H1 (cell line): Measurements from ENCODE around the gene COQ9. TPM values are rescaled to one million over a fixed set of nuclear protein-coding genes. Genes with fewer than 3 reads are reported as not detected.

ENCODE experiments used
- CTCF ChIA-PET: fragments of 300-600 bp; sonication (Branson Sonifier 250); formaldehyde crosslinking; loops from one replicate; lab custom pipeline; 2021; ENCODE audit not compliant: partially characterized antibody; lab: Charles Lee
- POLR2A ChIA-PET: fragments of 300-600 bp; sonication (Branson Sonifier 250); formaldehyde crosslinking; loops from one replicate; lab custom pipeline; 2021; ENCODE audit warnings: inconsistent platforms; ENCODE audit not compliant: partially characterized antibody; lab: Charles Lee
- DNase-seq, 2 experiments: peaks; one replicate each; pipeline versions ENCODE4 v3.0.0 to v3.0.0-alpha.2; 2010 to 2022; ENCODE audit warnings: low spot score in 2 of 2, low read depth in 1 of 2, mixed read lengths in 1 of 2
- FAIRE-seq: peaks from 2 replicates; lab custom pipeline; 2011; peaks lifted over from hg19 to GRCh38; lab: Jason Lieb, UNC
- H2AFZ ChIP-seq: 2 replicates; pipeline ENCODE4 v1.8.1; 2012; ENCODE audit warnings: low read length, inconsistent platforms
- H2AK5ac ChIP-seq: 2 replicates; pipeline ENCODE4 v1.6.1; 2013; ENCODE audit warnings: low read depth, low read length
- H2BK120ac ChIP-seq: replicated peaks from 2 replicates; pipeline ENCODE3; 2013; ENCODE audit warnings: low read depth, low read length, inconsistent platforms
- H2BK12ac ChIP-seq: 2 replicates; pipeline ENCODE4 v1.6.1; 2013; ENCODE audit warnings: low read depth, low read length
- H2BK15ac ChIP-seq: 2 replicates; pipeline ENCODE4 v1.6.1; 2013; ENCODE audit warnings: low read length
- H2BK20ac ChIP-seq: 2 replicates; pipeline ENCODE4 v1.6.1; 2013; ENCODE audit warnings: low read length
- H2BK5ac ChIP-seq: 2 replicates; pipeline ENCODE4 v1.6.1; 2013; ENCODE audit warnings: low read depth, low read length
- H3K14ac ChIP-seq: 2 replicates; pipeline ENCODE4 v1.6.1; 2013; ENCODE audit warnings: inconsistent platforms; ENCODE audit not compliant: insufficient read length
- H3K18ac ChIP-seq: 2 replicates; pipeline ENCODE4 v1.6.1; 2013; ENCODE audit warnings: low read length; ENCODE audit errors: extremely low read depth
- H3K23ac ChIP-seq: 2 replicates; pipeline ENCODE4 v1.6.1; 2013; ENCODE audit warnings: inconsistent platforms; ENCODE audit not compliant: insufficient read length
- H3K23me2 ChIP-seq: 2 replicates; pipeline ENCODE4 v1.6.1; 2013; ENCODE audit warnings: low read depth, low read length
- H3K27ac ChIP-seq: 2 replicates; pipeline ENCODE4 v1.6.1; 2011; ENCODE audit warnings: low read depth, low read length, inconsistent platforms
- H3K27me3 ChIP-seq, 4 experiments: replicated peaks in 1 of 4; 1 replicate in 1 of 4; 2 replicates in 3 of 4; pipeline versions ENCODE4 v1.6.1 to v1.8.1; 2011 to 2013; ENCODE audit warnings: low read length in 3 of 4, mild to moderate bottlenecking in 3 of 4, inconsistent platforms in 2 of 4, mixed read lengths in 2 of 4, moderate library complexity in 1 of 4; ENCODE audit not compliant: control insufficient read depth in 3 of 4, insufficient read depth in 3 of 4; ENCODE audit errors: extremely low read depth in 1 of 4
- H3K36me3 ChIP-seq, 4 experiments: 2 replicates each; pipeline versions ENCODE4 v1.6.1 to v1.8.1; 2011 to 2013; ENCODE audit warnings: mild to moderate bottlenecking in 4 of 4, low read length in 3 of 4, moderate library complexity in 2 of 4, control low read depth in 1 of 4, inconsistent platforms in 1 of 4; ENCODE audit not compliant: insufficient read depth in 4 of 4, control insufficient read depth in 2 of 4
- H3K4ac ChIP-seq: replicated peaks from 2 replicates; pipeline ENCODE3; 2013; ENCODE audit warnings: low read length, low read depth, mixed read lengths, inconsistent platforms; ENCODE audit not compliant: insufficient read length
- H3K4me1 ChIP-seq, 4 experiments: replicated peaks in 1 of 4; 1 replicate in 1 of 4; 2 replicates in 3 of 4; pipeline versions ENCODE4 v1.6.1 to v1.8.1; 2011 to 2013; ENCODE audit warnings: low read length in 3 of 4, inconsistent platforms in 2 of 4, mixed read lengths in 1 of 4; ENCODE audit not compliant: insufficient read depth in 4 of 4, control insufficient read depth in 3 of 4
- H3K4me2 ChIP-seq, 2 experiments: 2 replicates each; pipeline versions ENCODE4 v1.6.1 to v1.8.1; 2011 to 2013; ENCODE audit warnings: low read depth in 2 of 2, low read length in 2 of 2, control low read depth in 1 of 2, inconsistent platforms in 1 of 2, mild to moderate bottlenecking in 1 of 2; ENCODE audit not compliant: insufficient read depth in 1 of 2
- H3K4me3 ChIP-seq, 4 experiments: fragments of 200-600, 300-600 bp in 1 of 4; sonication (generic), shearing (Covaris generic), sonication (Bioruptor Twin) in 1 of 4; 2 replicates each; pipeline versions ENCODE4 v1.5.1 to v1.8.1; 2011 to 2016; ENCODE audit warnings: low read length in 4 of 4, low read depth in 3 of 4, control low read depth in 2 of 4, inconsistent platforms in 2 of 4, mild to moderate bottlenecking in 2 of 4, mixed read lengths in 1 of 4, moderate library complexity in 1 of 4; ENCODE audit not compliant: insufficient read depth in 2 of 4; ENCODE audit errors: extremely low read depth in 1 of 4
- H3K56ac ChIP-seq: replicated peaks from 2 replicates; pipeline ENCODE3; 2013; ENCODE audit warnings: low read depth, mild to moderate bottlenecking, mixed read lengths, low read length, inconsistent platforms; ENCODE audit not compliant: insufficient read length
- H3K79me1 ChIP-seq: 2 replicates; pipeline ENCODE4 v1.6.1; 2013; ENCODE audit warnings: low read depth, low read length, control low read depth
- H3K79me2 ChIP-seq, 2 experiments: 2 replicates each; pipeline versions ENCODE4 v1.6.1 to v1.8.1; 2012 to 2013; ENCODE audit warnings: low read length in 2 of 2, mild to moderate bottlenecking in 2 of 2, inconsistent platforms in 1 of 2; ENCODE audit not compliant: insufficient read depth in 2 of 2, control insufficient read depth in 1 of 2
- H3K9ac ChIP-seq, 4 experiments: replicated peaks in 1 of 4; 1 replicate in 1 of 4; 2 replicates in 3 of 4; pipeline versions ENCODE4 v1.6.1 to v1.8.1; 2011 to 2013; ENCODE audit warnings: low read depth in 3 of 4, low read length in 3 of 4, control low read depth in 2 of 4, mild to moderate bottlenecking in 2 of 4, moderate library complexity in 2 of 4, inconsistent platforms in 1 of 4; ENCODE audit errors: extremely low read depth in 1 of 4
- H3K9me3 ChIP-seq, 2 experiments: 2 replicates each; pipeline versions ENCODE4 v1.6.1 to v1.8.1; 2012 to 2013; ENCODE audit warnings: mild to moderate bottlenecking in 2 of 2, moderate library complexity in 2 of 2, control low read depth in 1 of 2, inconsistent platforms in 1 of 2, low read depth in 1 of 2, low read length in 1 of 2, mixed read lengths in 1 of 2; ENCODE audit not compliant: insufficient read depth in 2 of 2
- H4K20me1 ChIP-seq, 2 experiments: replicated peaks in 1 of 2; 2 replicates each; pipeline versions ENCODE3 to v1.8.1; 2011 to 2013; ENCODE audit warnings: inconsistent platforms in 2 of 2, low read length in 2 of 2, mild to moderate bottlenecking in 1 of 2; ENCODE audit not compliant: insufficient read depth in 2 of 2, control insufficient read depth in 1 of 2
- H4K5ac ChIP-seq: 2 replicates; pipeline ENCODE4 v1.6.1; 2013; ENCODE audit warnings: low read length, low read depth, mixed read lengths, inconsistent platforms; ENCODE audit not compliant: insufficient read length
- H4K8ac ChIP-seq: 2 replicates; pipeline ENCODE4 v1.8.0; 2013; ENCODE audit warnings: mild to moderate bottlenecking, moderate library complexity, low read length, inconsistent platforms; ENCODE audit not compliant: insufficient read depth; ENCODE audit errors: extremely low read depth
- H4K91ac ChIP-seq: replicated peaks from 2 replicates; pipeline ENCODE3; 2013; ENCODE audit warnings: low read length, mixed read lengths, inconsistent platforms; ENCODE audit not compliant: insufficient read length
- BCL11A ChIP-seq, 2 experiments: IDR thresholded peaks; one replicate each; pipeline ENCODE4 v1.6.1; 2011; ENCODE audit warnings: low read depth in 2 of 2, low read length in 2 of 2, mild to moderate bottlenecking in 2 of 2
- CBX5 ChIP-seq: fragments of 300-800, 300-1000 bp; sonication (generic); IDR thresholded peaks from 2 replicates; pipeline ENCODE4 v1.7.1; 2016; ENCODE audit warnings: antibody characterized with exemption, low read length, low read depth
- CBX8 ChIP-seq: fragments of 300-800, 300-1000 bp; sonication (generic); IDR thresholded peaks from 2 replicates; pipeline ENCODE4 v1.7.1; 2016; ENCODE audit warnings: low read depth, low read length, borderline replicate concordance
- CHD2 ChIP-seq: IDR thresholded peaks from 2 replicates; pipeline ENCODE4 v1.6.1; 2012; ENCODE audit warnings: low read length, improper control_type of control experiment
- EGR1 ChIP-seq: IDR thresholded peaks from 2 replicates; pipeline ENCODE4 v1.6.1; 2011; ENCODE audit warnings: low read depth, low read length, borderline replicate concordance
- JUND ChIP-seq: IDR thresholded peaks from 2 replicates; pipeline ENCODE4 v1.6.1; 2011; ENCODE audit warnings: mild to moderate bottlenecking, improper control_type of control experiment, low read length
- KDM5A ChIP-seq: fragments of 200-600 bp; IDR thresholded peaks from 2 replicates; pipeline ENCODE4 v1.7.1; 2012; ENCODE audit warnings: mild to moderate bottlenecking, low read length, inconsistent platforms, mixed read lengths
- NANOG ChIP-seq: IDR thresholded peaks from 2 replicates; pipeline ENCODE4 v1.6.1; 2011; ENCODE audit warnings: low read length, low read depth, mild to moderate bottlenecking, inconsistent platforms; ENCODE audit not compliant: insufficient read depth, poor library complexity, severe bottlenecking
- NRF1 ChIP-seq: IDR thresholded peaks from 2 replicates; pipeline ENCODE4 v1.6.1; 2011; ENCODE audit warnings: mild to moderate bottlenecking, low read depth, low read length, improper control_type of control experiment
- POU5F1 ChIP-seq: IDR thresholded peaks from 2 replicates; pipeline ENCODE4 v1.6.1; 2011; ENCODE audit warnings: low read depth, mild to moderate bottlenecking, low read length, moderate library complexity
- RBBP5 ChIP-seq: IDR thresholded peaks from 2 replicates; pipeline ENCODE4 v1.7.1; 2012; ENCODE audit warnings: low read depth, mild to moderate bottlenecking, inconsistent platforms, low read length, moderate library complexity, borderline replicate concordance
- SIX5 ChIP-seq: IDR thresholded peaks from 2 replicates; pipeline ENCODE4 v1.6.1; 2011; ENCODE audit warnings: mild to moderate bottlenecking, low read depth, low read length
- TAF7 ChIP-seq: optimal IDR thresholded peaks from 2 replicates; pipeline ENCODE3; 2011; ENCODE audit warnings: low read depth, mild to moderate bottlenecking, inconsistent platforms, low read length, moderate library complexity, borderline replicate concordance
- TBP ChIP-seq: IDR thresholded peaks from 2 replicates; pipeline ENCODE4 v1.6.1; 2011; ENCODE audit warnings: low read depth, low read length, improper control_type of control experiment
- TCF12 ChIP-seq: IDR thresholded peaks from 2 replicates; pipeline ENCODE4 v1.6.1; 2011; ENCODE audit warnings: low read depth, mild to moderate bottlenecking, low read length
- WGBS, 2 experiments: shearing (Covaris generic) in 1 of 2; methylation state at CpG; one replicate each; pipeline versions ENCODE4 v1.1.6 to v1.1.7; 2013 to 2015; ENCODE audit warnings: low lambda C conversion rate in 2 of 2, mixed read lengths in 2 of 2, inconsistent platforms in 1 of 2, low coverage in 1 of 2, missing lambda C conversion rate in 1 of 2; ENCODE audit not compliant: insufficient replicate concordance in 2 of 2, insufficient coverage in 1 of 2, insufficient read length in 1 of 2; ENCODE audit errors: extremely low coverage in 1 of 2, missing lambda C conversion rate in 1 of 2; 5-methylcytosine and 5-hydroxymethylcytosine counted together
- polyA plus RNA-seq, 7 experiments: library from polyadenylated mRNA; depleted of rRNA in 3 of 7; stranded (reverse) in 5 of 7; unstranded in 2 of 7; fragments of >200 nt in 5 of 7; fragments of 200-250 nt in 2 of 7; gene quantifications; 1 replicate in 5 of 7; 2 replicates in 1 of 7; 4 replicates in 1 of 7; pipeline versions ENCODE4 v1.2.1 to v1.2.3, GENCODE V29; 2011 to 2013; ENCODE audit warnings: missing spikeins in 2 of 7, mixed read lengths in 2 of 7
- total RNA-seq: library from RNA; stranded (reverse); fragmentation: NEBNext Ultra II Directional; extraction: Animal tissue kit (Norgen Biotek cat#: 25700); gene quantifications from 2 replicates; pipeline ENCODE4 v1.2.1, GENCODE V29; 2021

Gene COQ9
- total and polyA plus RNA-seq, 2 of the 8 experiments (the other 6 are each of a cell fraction or from before 2014, with no cell fraction given), result 33.3 to 60.3 TPM

GRCh38 chr16:57444711-57445110 lies 2.6 kb upstream of the COQ9 start:
- H3K18ac ChIP-seq, result no peak overlapping the region
- WGBS, 2 experiments, result 88% methylated on average over 3 of the region's 3 CpGs; no CpG with 5 or more reads in 1 of the 2 experiments
- POLR2A ChIA-PET, result interaction anchor here (0.8 to 1.3 kb wide), 4 partner anchors 12 to 100 kb away, joined by 3 to 4 read pairs (median 3); partner anchors contain the start of gene CX3CL1
- CTCF ChIA-PET, result interaction anchor here (0.6 to 1.3 kb wide), 6 partner anchors 9 to 457 kb away, joined by 3 to 5 read pairs (median 3); partner anchors contain the start of gene POLR2C
- H2BK20ac ChIP-seq, result no peak overlapping the region
- no peak overlapping the region for H3K27ac ChIP-seq
- H2BK15ac ChIP-seq, result no peak overlapping the region
- no peaks in the 10 kb centered on the region; the same call in 1 of the 2 replicates for H3K79me1 ChIP-seq
- H3K27me3 ChIP-seq, result no peaks in the 10 kb centered on the region
- H3K23ac ChIP-seq, result no peak overlapping the region
- H3K4ac ChIP-seq, result no peak overlapping the region
- peaks cover 6% of the 10 kb centered on the region for H3K23me2 ChIP-seq
- H4K8ac ChIP-seq, result no peak overlapping the region
- no peak overlapping the region for H4K5ac ChIP-seq
- H3K56ac ChIP-seq, result no peak overlapping the region
- no peak overlapping the region for H2BK5ac ChIP-seq
- no peak overlapping the region for H4K91ac ChIP-seq
- no peaks in the 10 kb centered on the region for H4K20me1 ChIP-seq
- H3K4me3 ChIP-seq, result no peak overlapping the region
- FAIRE-seq (no peak), DNase-seq (no peak)
- no peak overlapping the region for H3K9ac ChIP-seq
- peaks cover 0 to 3% (median 3%) of the 10 kb centered on the region in 4 experiments; a peak in 5 of 7 replicates for H3K4me1 ChIP-seq
- no peak overlapping the region for H2BK12ac ChIP-seq
- H3K9me3 ChIP-seq, result peaks cover 3 to 6% of the 10 kb centered on the region in 2 experiments; a peak in 2 of 4 replicates
- no peak overlapping the region for H3K14ac ChIP-seq
- no peak overlapping the region for H2AFZ ChIP-seq
- H2AK5ac ChIP-seq, result no peak overlapping the region
- H3K79me2 ChIP-seq, result peaks cover 7 to 41% of the 10 kb centered on the region in 2 experiments
- H3K36me3 ChIP-seq, result peaks cover 0 to 17% (median 5%) of the 10 kb centered on the region in 4 experiments; a peak in 3 of 8 replicates
- no peak overlapping the region for H3K4me2 ChIP-seq
- H2BK120ac ChIP-seq, result no peak overlapping the region
- no peak for TF ChIP-seq TBP
- no peak for TF ChIP-seq TCF12
- no peak for TF ChIP-seq BCL11A (IDR thresholded peaks at IDR 0.05; ENCODE audit: low read depth in 2 of 2, low read length in 2 of 2)
- no peak for TF ChIP-seq CHD2
- no peak for TF ChIP-seq POU5F1
- no peak for TF ChIP-seq JUND
- TF ChIP-seq EGR1, result no peak
- no peak for TF ChIP-seq NRF1
- TF ChIP-seq SIX5, result no peak
- no peak for TF ChIP-seq CBX5
- TF ChIP-seq KDM5A, result no peak
- no peak for TF ChIP-seq RBBP5
- TF ChIP-seq CBX8, result no peak
- TF ChIP-seq TAF7, result no peak
- TF ChIP-seq NANOG, result no peak
